Ovary (tissue), 9 donors: ENCODE measurements around the gene INPP5A. TPM values are rescaled to one million over a fixed set of nuclear protein-coding genes. Genes with fewer than 3 reads are reported as not detected.

Source experiments
- DNase-seq, 5 donors: peaks; one replicate each; pipeline ENCODE4 v3.0.0-alpha.2; 2019 to 2020
- H3K27ac ChIP-seq, 2 donors: fragments of 200-600 bp; one replicate each; pipeline versions ENCODE4 v1.5.1 to v1.8.0; 2019 to 2022
- H3K27me3 ChIP-seq: fragments of 200-600 bp; one replicate; pipeline ENCODE4 v1.8.0; 2022
- H3K36me3 ChIP-seq: fragments of 200-600 bp; sonication (generic); one replicate; pipeline ENCODE4 v1.5.1; 2019
- H3K4me1 ChIP-seq: one replicate; pipeline ENCODE4 v1.8.1; 2013; ENCODE audit warnings: mild to moderate bottlenecking, moderate library complexity; ENCODE audit not compliant: insufficient read depth
- H3K4me3 ChIP-seq: fragments of 200-600 bp; sonication (generic); one replicate; pipeline ENCODE4 v1.5.1; 2017
- H3K9me3 ChIP-seq, 2 donors: fragments of 200-600 bp in 1 of 2; sonication (generic) in 1 of 2; one replicate each; pipeline versions ENCODE4 v1.5.1 to v1.8.1; 2013 to 2019; ENCODE audit warnings: mild to moderate bottlenecking in 1 of 2, moderate library complexity in 1 of 2
- EP300 ChIP-seq: sonication (generic); formaldehyde crosslinking; IDR thresholded peaks from one replicate; pipeline ENCODE4 v1.6.1; 2017; ENCODE audit warnings: antibody characterized with exemption
- POLR2A ChIP-seq: fragments of 450-650 bp; IDR thresholded peaks from one replicate; pipeline ENCODE4 v1.6.1; 2017; ENCODE audit warnings: antibody characterized with exemption, mild to moderate bottlenecking, moderate library complexity
- WGBS, 3 donors: extraction: QIAGEN DNeasy Blood & Tissue Kit in 1 of 3; methylation state at CpG; one replicate each; pipeline versions ENCODE4 v1.1.5 to v1.1.7; 2013 to 2017; 5-methylcytosine and 5-hydroxymethylcytosine counted together
- intact Hi-C, 4 donors: fragments of 100-400 bp; cut with DNase I; formaldehyde crosslinking; loops; one replicate each; pipeline versions ENCODE4 v1.11.0 to v1.15.1; 2022 to 2023
- polyA plus RNA-seq, 2 donors: library from polyadenylated mRNA; stranded (reverse); fragments of 200-250 nt in 1 of 2; fragments of 350-450 nt in 1 of 2; fragmentation: Illumina TruSeq in 1 of 2; extraction: RNeasy Lipid Tissue Mini Kit (QIAGEN cat#74804) in 1 of 2; gene quantifications; one replicate each; pipeline ENCODE4 v1.2.3, GENCODE V29; 2013 to 2014
- total RNA-seq, 7 donors: library from RNA; depleted of rRNA in 2 of 7; stranded (reverse); fragments of >200 nt in 2 of 7; fragmentation: NEBNext Ultra II Directional in 3 of 7; extraction: Animal tissue kit (Norgen Biotek cat#: 25700) in 3 of 7; gene quantifications; one replicate each; pipeline versions ENCODE4 v1.1.0 to v1.2.4, GENCODE V29; 2016 to 2023
- TF ChIP-seq, protein P1 (sequence below), 3 donors: fragments of 450-650 bp in 2 of 3; fragments of 200-600 bp in 1 of 3; IDR thresholded peaks; one replicate each; pipeline versions ENCODE4 v1.5.1 to v1.8.0; 2016 to 2022; ENCODE audit warnings: antibody characterized with exemption in 3 of 3, mild to moderate bottlenecking in 1 of 3
- donor health status: DM: no; HTN: no; CAD: no; lungs with moderate emphysema.
- donor health status: DM: no; HTN: no; CAD: no.
- donor health status: Bipolar disorder and iron deficiency.
- donor health status: DM: yes; HTN: yes; CAD: no.
- donor health status: DM: no; HTN: no; CAD: no.
- donor health status: DM: yes; HTN: yes; CAD: no.

Gene INPP5A
- total and polyA plus RNA-seq, 9 donors = 19.8 to 41.2 (median 35.3) TPM

DNA sequence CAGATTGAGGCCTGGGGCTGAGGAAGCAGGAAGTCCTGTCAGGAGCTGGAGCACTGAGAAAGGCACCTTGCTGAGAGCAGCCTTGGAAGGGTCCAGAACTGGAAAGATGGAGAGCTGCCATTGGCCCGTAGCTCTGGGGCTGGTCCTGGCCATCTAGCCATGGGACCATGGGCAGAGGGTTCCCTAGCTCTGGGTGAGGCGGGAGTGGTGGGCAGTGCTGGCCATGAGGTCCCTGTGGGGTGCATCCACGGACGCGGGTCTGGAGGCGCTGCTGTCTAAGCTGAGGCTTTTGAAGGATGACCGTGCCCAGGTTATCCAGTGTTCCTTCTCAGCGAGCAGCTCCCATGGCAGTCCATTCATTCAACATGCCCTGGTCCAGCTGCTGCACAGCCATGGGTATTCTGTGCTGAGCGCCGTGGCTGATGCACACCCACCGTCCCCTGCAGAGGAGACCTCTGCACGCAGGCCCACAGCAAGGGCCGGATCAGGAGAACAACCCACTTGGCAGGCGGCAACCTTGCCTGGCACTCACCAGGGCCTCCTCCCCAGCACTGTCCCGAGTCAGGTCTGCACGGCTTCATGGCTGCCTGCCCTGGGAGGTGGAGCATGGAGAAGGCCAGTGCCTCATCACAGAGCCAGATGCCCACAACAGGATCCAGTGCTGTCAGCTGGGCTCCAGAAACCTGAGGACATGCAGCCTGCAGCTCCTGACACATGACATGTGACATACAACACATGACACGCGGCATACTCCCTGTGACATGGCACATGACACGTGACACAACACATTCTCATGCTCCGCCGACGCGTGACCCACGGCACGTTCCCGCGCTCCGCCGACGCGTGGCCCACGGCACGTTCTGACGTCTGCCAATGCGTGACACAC, 121.9 kb downstream of the INPP5A start:
- Histone ChIP-seq H3K36me3 (no peaks in the 10 kb centered on the region), H3K27me3 (no peaks in the 10 kb centered on the region), H3K9me3 (no peaks in the 10 kb centered on the region), H3K4me3 (no peak overlapping the region), H3K4me1 (peaks cover 3% of the 10 kb centered on the region), H3K27ac (no peak overlapping the region)
- 93 to 96% (median 94%) methylated on average over 31 to 35 of the region's 35 CpGs for WGBS, 3 donors
- intact Hi-C loops = loop anchor here in 1 of 4 donors (10.0 kb wide), 1 partner anchor 465 kb away; no protein-coding TSS in a partner anchor
- TF ChIP-seq POLR2A = no peak
- TF ChIP-seq EP300 = no peak
- TF ChIP-seq, protein P1, sequence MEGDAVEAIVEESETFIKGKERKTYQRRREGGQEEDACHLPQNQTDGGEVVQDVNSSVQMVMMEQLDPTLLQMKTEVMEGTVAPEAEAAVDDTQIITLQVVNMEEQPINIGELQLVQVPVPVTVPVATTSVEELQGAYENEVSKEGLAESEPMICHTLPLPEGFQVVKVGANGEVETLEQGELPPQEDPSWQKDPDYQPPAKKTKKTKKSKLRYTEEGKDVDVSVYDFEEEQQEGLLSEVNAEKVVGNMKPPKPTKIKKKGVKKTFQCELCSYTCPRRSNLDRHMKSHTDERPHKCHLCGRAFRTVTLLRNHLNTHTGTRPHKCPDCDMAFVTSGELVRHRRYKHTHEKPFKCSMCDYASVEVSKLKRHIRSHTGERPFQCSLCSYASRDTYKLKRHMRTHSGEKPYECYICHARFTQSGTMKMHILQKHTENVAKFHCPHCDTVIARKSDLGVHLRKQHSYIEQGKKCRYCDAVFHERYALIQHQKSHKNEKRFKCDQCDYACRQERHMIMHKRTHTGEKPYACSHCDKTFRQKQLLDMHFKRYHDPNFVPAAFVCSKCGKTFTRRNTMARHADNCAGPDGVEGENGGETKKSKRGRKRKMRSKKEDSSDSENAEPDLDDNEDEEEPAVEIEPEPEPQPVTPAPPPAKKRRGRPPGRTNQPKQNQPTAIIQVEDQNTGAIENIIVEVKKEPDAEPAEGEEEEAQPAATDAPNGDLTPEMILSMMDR (IDR thresholded peaks at IDR 0.05) = no peak
- DNase-seq = no peak

DNA sequence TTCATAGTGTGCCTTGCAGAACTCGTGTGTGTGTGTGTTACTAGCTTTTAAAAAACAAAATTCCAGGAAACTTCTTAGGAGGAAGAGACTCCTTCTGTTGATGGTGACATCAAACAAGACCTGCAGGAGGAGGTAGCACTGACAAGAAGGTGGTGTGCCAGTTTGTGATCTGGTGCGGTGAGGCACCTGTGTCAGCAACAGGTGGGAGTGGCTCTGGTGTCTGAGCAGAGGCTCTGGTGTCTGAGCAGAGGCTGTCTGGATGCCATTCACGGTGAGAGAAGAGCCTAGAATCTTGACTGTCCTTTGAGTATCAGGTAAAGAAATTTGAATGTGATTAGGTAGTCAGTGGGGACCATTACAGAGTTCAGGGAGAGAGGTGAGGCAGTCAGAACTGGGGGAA, 122.8 kb downstream of the INPP5A start:
- Histone ChIP-seq H3K9me3 (no peaks in the 10 kb centered on the region), H3K36me3 (no peaks in the 10 kb centered on the region), H3K27me3 (no peaks in the 10 kb centered on the region), H3K4me1 (no peaks in the 10 kb centered on the region), H3K27ac (no peak overlapping the region), H3K4me3 (no peak overlapping the region)
- 90 to 97% (median 92%) methylated on average over 3 of the region's 3 CpGs for WGBS, 3 donors
- TF ChIP-seq POLR2A (no peak), EP300 (no peak)
- TF ChIP-seq, protein P1 (IDR thresholded peaks at IDR 0.05) = no peak
- DNase-seq = no peak
- intact Hi-C loops = no loop called here

DNA sequence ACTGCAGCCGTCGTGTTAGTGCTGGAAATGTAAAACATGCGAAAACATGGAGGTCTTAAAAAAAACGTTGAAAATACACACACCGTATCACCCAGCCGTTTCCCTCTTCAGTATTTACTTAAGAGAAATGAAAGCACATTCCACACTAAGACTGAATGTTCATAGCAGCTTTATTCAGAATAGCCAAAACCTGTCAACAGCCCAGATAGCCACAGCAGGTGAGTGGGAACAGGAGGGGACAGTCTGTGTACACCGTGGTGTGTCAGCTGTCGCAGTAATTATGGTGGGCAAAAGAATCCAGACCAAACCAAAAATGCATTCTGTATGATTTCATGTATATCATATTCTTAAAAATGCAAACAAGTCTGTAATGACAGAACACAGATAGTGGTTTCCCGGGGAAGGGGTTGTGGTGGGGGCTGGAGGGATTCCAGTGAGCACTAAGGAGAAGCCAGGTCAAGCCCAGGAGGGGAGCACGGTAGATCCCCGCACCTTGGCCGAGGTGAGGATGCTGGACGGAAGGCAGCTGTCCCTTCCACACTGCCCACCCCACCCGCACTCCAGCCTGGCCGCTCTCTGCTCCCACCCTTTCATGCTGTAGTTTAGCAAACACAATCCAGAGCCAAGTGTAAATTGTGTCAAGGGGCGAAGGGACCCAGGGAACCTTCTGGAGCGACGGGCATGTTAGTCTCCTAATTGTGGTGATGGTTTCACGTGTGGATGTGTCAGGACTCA, 124.8 kb downstream of the INPP5A start:
- no peaks in the 10 kb centered on the region for H3K36me3 ChIP-seq
- no peak overlapping the region for H3K27ac ChIP-seq
- TF ChIP-seq, protein P1 (IDR thresholded peaks at IDR 0.05) = no peak
- TF ChIP-seq EP300 (no peak), POLR2A (no peak)

DNA sequence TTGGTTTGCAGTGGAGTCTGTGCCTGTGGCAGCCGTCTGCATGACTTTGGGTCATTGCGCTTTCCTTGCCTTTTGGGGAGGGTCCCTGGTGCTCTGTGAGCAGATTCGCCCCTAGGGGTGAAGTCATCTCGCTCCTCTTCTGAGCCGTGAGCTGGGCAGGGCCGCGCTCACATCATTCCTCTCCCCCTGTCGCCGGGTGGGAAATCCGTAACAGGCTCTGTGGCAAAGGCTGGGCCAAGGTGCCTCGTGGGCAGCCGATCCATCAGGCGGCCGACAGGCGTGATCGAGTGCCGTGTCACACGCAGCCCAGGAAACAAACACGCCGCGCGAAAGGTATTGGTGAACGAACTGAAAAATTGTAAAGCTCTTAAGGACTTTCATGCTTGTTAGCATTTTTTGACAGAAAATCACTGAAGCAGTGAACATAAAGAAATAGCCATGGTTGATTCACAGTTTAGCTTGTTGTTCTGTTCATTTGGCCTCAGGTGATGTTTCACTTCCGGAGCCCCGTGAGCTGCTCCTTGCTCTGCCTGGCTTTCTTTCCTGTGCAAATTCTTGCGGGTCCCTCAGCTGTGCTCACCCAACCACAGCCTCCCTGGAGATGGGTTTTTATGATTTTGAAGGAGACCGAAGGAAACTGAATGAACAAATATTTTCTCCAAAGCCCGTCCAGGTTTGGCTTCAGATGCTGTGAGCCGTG, 126.2 kb downstream of the INPP5A start:
- intact Hi-C loops = no loop called here
- DNase-seq = peak in 1 of 5 donors; percentile 8
- Histone ChIP-seq H3K27me3 (no peaks in the 10 kb centered on the region), H3K4me1 (no peaks in the 10 kb centered on the region), H3K4me3 (no peak overlapping the region), H3K36me3 (no peaks in the 10 kb centered on the region), H3K27ac (no peak overlapping the region), H3K9me3 (no peaks in the 10 kb centered on the region)
- no peak for TF ChIP-seq POLR2A
- TF ChIP-seq, protein P1 (IDR thresholded peaks at IDR 0.05) = no peak
- no peak for TF ChIP-seq EP300
- 93 to 95% (median 95%) methylated on average over 29 of the region's 29 CpGs for WGBS, 3 donors

More for the DNA sequence above, 124.8 kb downstream of the INPP5A start:
- WGBS, 3 donors = 36 to 60% (median 41%) methylated on average over 19 of the region's 19 CpGs
- peak in 1 of 5 donors; percentile 6 for DNase-seq
- Histone ChIP-seq H3K9me3 (no peaks in the 10 kb centered on the region), H3K4me1 (no peaks in the 10 kb centered on the region), H3K4me3 (no peak overlapping the region), H3K27me3 (no peaks in the 10 kb centered on the region)
- intact Hi-C loops = no loop called here
